Measurements from ENCODE around the gene RCAN2.

Gene RCAN2

DNA sequence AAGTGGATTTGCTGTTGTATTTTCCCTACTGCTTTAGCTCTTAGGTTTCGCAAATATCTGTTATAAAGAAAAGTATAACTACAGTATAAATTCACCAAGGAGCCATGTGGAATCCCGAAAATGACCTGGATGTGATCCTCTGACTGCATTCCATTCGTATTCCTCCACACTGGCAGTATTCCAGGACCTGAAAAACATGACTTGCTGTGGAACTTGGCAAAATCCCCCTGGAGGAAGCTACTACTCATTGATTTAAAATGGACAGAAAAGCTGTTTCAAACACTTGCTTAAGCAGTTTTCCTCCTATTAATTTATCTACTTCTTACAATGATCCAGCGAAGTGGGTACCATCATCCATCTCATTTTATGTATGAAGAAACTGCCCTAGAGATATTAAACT lies 307.1 kb downstream of the RCAN2 start:
- TF ChIP-seq POLR2A (IDR thresholded peaks at IDR 0.05; ENCODE audit: low read depth, low read length) (no peak), TAF1 (IDR thresholded peaks at IDR 0.05; ENCODE audit: borderline replicate concordance, low read depth, low read length) (no peak), POLR2AphosphoS5 (IDR thresholded peaks at IDR 0.05; ENCODE audit: low read depth, low read length) (no peak)
- FAIRE-seq (no peak), DNase-seq (ENCODE audit: insufficient read length) (no peak)

DNA sequence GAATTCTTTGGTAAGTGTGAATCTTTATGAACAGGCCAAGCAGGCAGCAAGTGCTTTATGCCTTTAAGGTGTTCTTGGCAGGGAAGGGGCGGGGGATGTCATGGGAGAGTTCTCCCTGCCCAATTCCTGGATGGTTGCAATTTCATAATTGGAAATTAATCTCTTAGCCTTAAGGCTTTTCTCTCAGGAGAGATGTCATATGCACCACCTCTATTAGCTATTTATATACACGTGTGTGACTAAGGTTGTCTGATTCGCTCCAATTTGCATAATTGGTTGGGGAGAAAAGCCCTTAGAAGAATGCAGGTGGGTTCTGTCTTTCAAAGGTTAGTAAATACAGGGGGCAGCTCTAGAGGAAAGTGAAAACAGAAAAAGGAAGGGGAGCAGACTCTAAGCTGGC lies 315.3 kb downstream of the RCAN2 start:
- FAIRE-seq = no peak
- no peak for DNase-seq (ENCODE audit: insufficient read length)
- TF ChIP-seq TAF1 (IDR thresholded peaks at IDR 0.05; ENCODE audit: borderline replicate concordance, low read depth, low read length) = no peak
- TF ChIP-seq POLR2AphosphoS5 (IDR thresholded peaks at IDR 0.05; ENCODE audit: low read depth, low read length) = no peak

DNA sequence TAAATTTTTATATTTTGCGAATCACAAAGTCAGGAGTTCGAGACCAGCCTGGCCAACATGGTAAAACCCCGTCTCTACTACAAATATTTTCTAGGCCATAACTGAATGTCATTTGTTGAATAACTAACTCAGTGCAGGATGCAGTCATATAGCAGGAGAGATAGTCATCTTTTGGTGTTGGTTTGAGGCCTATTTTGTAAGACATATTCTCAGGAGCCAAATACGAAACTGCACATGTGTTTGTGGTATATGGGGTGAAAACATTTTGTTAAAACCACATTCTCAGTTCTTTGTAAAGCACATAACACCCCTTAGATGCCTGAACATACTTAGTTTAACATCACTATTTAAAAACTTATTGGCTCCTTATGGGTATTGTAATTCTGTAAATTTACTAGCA lies 315.8 kb downstream of the RCAN2 start:
- no peak for DNase-seq (ENCODE audit: insufficient read length)
- TF ChIP-seq TAF1 (IDR thresholded peaks at IDR 0.05; ENCODE audit: borderline replicate concordance, low read depth, low read length) = no peak
- no peak for TF ChIP-seq POLR2A (IDR thresholded peaks at IDR 0.05; ENCODE audit: low read depth, low read length)
- TF ChIP-seq POLR2AphosphoS5 (IDR thresholded peaks at IDR 0.05; ENCODE audit: low read depth, low read length) = no peak
- FAIRE-seq = peak; percentile 89

DNA sequence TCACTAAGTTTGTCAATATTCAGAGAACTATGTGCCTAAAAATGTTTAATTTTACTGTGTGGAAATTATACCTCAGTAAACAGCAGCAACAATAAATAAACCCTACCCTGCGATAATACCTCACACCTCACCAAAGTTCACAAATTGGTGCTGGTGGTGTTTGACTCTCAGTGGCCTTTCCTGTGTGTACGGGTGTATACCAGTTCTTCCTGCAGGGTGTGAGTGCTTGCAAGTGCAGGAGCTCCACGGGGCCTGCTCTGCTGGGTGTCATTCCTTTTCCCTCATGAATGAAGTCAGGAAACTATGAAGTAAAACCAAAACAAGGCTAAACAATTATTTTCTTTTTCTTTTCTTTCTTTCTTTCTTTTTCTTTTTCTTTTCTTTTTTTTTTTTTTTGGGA lies 316.3 kb downstream of the RCAN2 start:
- FAIRE-seq (no peak), DNase-seq (ENCODE audit: insufficient read length) (no peak)
- TF ChIP-seq TAF1 (IDR thresholded peaks at IDR 0.05; ENCODE audit: borderline replicate concordance, low read depth, low read length) (no peak), POLR2AphosphoS5 (IDR thresholded peaks at IDR 0.05; ENCODE audit: low read depth, low read length) (no peak), POLR2A (IDR thresholded peaks at IDR 0.05; ENCODE audit: low read depth, low read length) (no peak)

DNA sequence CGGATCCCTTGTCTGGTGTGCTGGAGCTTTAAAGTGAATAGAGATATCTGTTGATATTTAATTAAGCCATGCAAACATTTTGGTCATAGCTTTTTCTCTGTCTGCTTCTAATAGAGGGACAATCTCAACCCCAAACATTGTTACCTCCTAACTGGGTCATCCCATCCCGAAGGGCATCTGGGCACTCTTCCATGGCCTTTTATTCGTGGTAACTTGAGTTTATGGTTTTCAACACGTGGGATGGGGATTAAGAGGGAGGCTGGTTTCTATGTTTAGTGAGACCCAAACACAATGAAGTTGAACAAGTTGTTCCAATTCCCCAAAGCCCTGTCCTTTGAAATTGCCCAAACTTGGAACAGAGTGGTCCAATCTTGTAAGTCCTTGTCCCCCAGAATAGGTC lies 319.1 kb downstream of the RCAN2 start:
- DNase-seq (ENCODE audit: insufficient read length) (no peak), FAIRE-seq (no peak)
- TF ChIP-seq POLR2AphosphoS5 (IDR thresholded peaks at IDR 0.05; ENCODE audit: low read depth, low read length) = no peak
- no peak for TF ChIP-seq TAF1 (IDR thresholded peaks at IDR 0.05; ENCODE audit: borderline replicate concordance, low read depth, low read length)
- no peak for TF ChIP-seq POLR2A (IDR thresholded peaks at IDR 0.05; ENCODE audit: low read depth, low read length)

Data from GM12892 (cell line).